Thyroid gland (tissue), 4 donors: Measurements from ENCODE around the gene DKK3.

Experiments
- CTCF ChIP-seq, 6 experiments: fragments of 200-600 bp in 3 of 6; fragments of 450-650 bp in 3 of 6; sonication (generic) in 3 of 6; IDR thresholded peaks; one replicate each; pipeline ENCODE4 v1.5.1; 2016 to 2019; ENCODE audit warnings: antibody characterized with exemption in 6 of 6, mild to moderate bottlenecking in 2 of 6, inconsistent platforms in 1 of 6, moderate library complexity in 1 of 6
- POLR2A ChIP-seq, 2 donors: fragments of 450-650 bp; IDR thresholded peaks; one replicate each; pipeline ENCODE4 v1.6.1; 2017; ENCODE audit warnings: antibody characterized with exemption in 2 of 2, mild to moderate bottlenecking in 2 of 2, moderate library complexity in 1 of 2

DNA sequence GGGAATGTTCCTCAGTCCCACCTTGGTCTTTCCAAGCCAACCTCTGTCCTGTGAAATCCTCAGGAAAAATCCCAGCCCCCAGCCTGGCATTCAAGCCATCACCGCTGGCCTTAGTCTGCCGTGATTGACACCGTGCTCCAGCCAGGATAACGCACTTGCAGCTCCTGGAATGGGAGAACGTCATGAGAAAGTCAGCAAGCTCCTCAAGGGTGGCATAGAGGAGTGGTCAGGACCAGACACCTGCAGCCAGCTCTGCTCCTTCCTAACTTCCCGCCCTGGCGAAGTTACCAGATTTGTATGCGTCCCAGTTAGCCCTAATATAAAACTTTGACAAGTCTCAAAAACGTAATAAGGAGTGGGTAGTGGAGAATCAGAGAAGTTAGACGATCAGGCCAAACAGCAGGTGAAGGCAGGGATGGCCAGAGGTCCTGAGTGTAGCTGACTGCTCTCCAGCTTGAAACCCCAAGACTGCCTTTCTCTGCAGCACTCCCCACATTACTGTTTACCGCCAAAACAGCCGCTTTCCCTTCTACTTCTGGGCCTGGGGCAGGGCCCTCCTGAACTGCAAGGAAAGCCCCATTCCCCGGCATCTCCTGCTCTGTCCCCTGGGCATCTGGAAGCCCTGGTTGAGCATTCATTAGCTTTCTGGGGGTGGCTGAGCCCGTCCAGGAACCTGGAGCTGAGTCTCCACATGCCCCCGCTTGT is 1.3 kb upstream of the DKK3 start:
- TF ChIP-seq POLR2A (IDR thresholded peaks at IDR 0.05) (no peak), CTCF (IDR thresholded peaks at IDR 0.05) (no peak)
